HEK293 (cell line): ENCODE measurements around the gene THSD7A.

Source experiments
- CTCF ChIA-PET: fragments of 350-600 bp; formaldehyde crosslinking; extraction: SDS; loops from one replicate; lab custom pipeline; 2021; ENCODE audit warnings: antibody characterized with exemption; lab: Yijun Ruan, JAX
- POLR2A ChIA-PET: fragments of 300-600 bp; formaldehyde crosslinking; extraction: SDS; loops from one replicate; lab custom pipeline; 2020; ENCODE audit warnings: antibody characterized with exemption, inconsistent platforms; lab: Yijun Ruan, JAX
- H3K27ac ChIP-seq: fragments of 200-500 bp; sonication (Bioruptor generic); 2 replicates; pipeline ENCODE4 v1.5.1; 2014; ENCODE audit warnings: low read depth, low read length, control low read depth, inconsistent platforms; ENCODE audit errors: extremely low read depth
- H3K36me3 ChIP-seq, 2 experiments: fragments of 200-500 bp in 1 of 2; sonication (Bioruptor generic) in 1 of 2; 1 replicate in 1 of 2; 2 replicates in 1 of 2; pipeline ENCODE4 v1.5.1; 2014 to 2017; ENCODE audit warnings: inconsistent platforms in 2 of 2, low read length in 2 of 2; ENCODE audit not compliant: control insufficient read depth in 2 of 2, insufficient read depth in 1 of 2
- H3K4me1 ChIP-seq: fragments of 200-500 bp; sonication (Bioruptor generic); 2 replicates; pipeline ENCODE4 v1.5.1; 2014; ENCODE audit warnings: mild to moderate bottlenecking, low read length, inconsistent platforms; ENCODE audit not compliant: control insufficient read depth, insufficient read depth
- H3K4me3 ChIP-seq: 2 replicates; pipeline ENCODE4 v1.5.1; 2011; ENCODE audit warnings: low read depth, mild to moderate bottlenecking, control low read depth, low read length, moderate library complexity
- H3K9me3 ChIP-seq: fragments of 200-500 bp; sonication (Bioruptor generic); 2 replicates; pipeline ENCODE4 v1.5.1; 2014; ENCODE audit warnings: low read depth, low read length, inconsistent platforms; ENCODE audit not compliant: control insufficient read depth, insufficient read depth
- AEBP2 ChIP-seq: fragments of 450-650 bp; formaldehyde crosslinking; IDR thresholded peaks from 2 replicates; pipeline ENCODE4 v1.5.1; 2016; ENCODE audit warnings: missing biosample characterization, missing genetic modification characterization, borderline replicate concordance
- ELK4 ChIP-seq: IDR thresholded peaks from 2 replicates; pipeline ENCODE4 v1.6.1; 2011; ENCODE audit warnings: mild to moderate bottlenecking, low read depth, low read length, borderline replicate concordance
- GLIS1 ChIP-seq: fragments of 450-650 bp; formaldehyde crosslinking; IDR thresholded peaks from 2 replicates; pipeline ENCODE4 v1.5.1; 2016; ENCODE audit warnings: missing biosample characterization, missing genetic modification characterization
- HOXA7 ChIP-seq: sonication (generic); formaldehyde crosslinking; IDR thresholded peaks from 2 replicates; pipeline ENCODE4 v1.8.1; 2022; ENCODE audit warnings: missing genetic modification reagents, borderline replicate concordance
- KLF16 ChIP-seq: fragments of 450-650 bp; formaldehyde crosslinking; IDR thresholded peaks from 2 replicates; pipeline ENCODE4 v1.5.1; 2017; ENCODE audit warnings: missing biosample characterization, missing genetic modification characterization
- TRIM28 ChIP-seq: IDR thresholded peaks from 2 replicates; pipeline ENCODE4 v1.6.1; 2011; ENCODE audit warnings: low read length, control low read depth, borderline replicate concordance
- ZBTB1 ChIP-seq: fragments of 450-650 bp; formaldehyde crosslinking; IDR thresholded peaks from 2 replicates; pipeline ENCODE4 v1.5.1; 2016; ENCODE audit warnings: missing biosample characterization, missing genetic modification characterization
- ZNF146 ChIP-seq: fragments of 450-650 bp; formaldehyde crosslinking; IDR thresholded peaks from 2 replicates; pipeline ENCODE4 v1.5.1; 2016; ENCODE audit warnings: missing biosample characterization, missing genetic modification characterization
- ZNF155 ChIP-seq: fragments of 450-650 bp; formaldehyde crosslinking; IDR thresholded peaks from 2 replicates; pipeline ENCODE4 v1.5.1; 2016; ENCODE audit warnings: missing biosample characterization, missing genetic modification characterization
- ZNF157 ChIP-seq: fragments of 450-650 bp; formaldehyde crosslinking; IDR thresholded peaks from 2 replicates; pipeline ENCODE4 v1.5.1; 2016; ENCODE audit warnings: missing biosample characterization, missing genetic modification characterization
- ZNF16 ChIP-seq: fragments of 450-650 bp; formaldehyde crosslinking; IDR thresholded peaks from 2 replicates; pipeline ENCODE4 v1.5.1; 2016; ENCODE audit warnings: low read depth, missing biosample characterization, missing genetic modification characterization
- ZNF184 ChIP-seq: fragments of 450-650 bp; IDR thresholded peaks from 2 replicates; pipeline ENCODE4 v1.5.1; 2018; ENCODE audit warnings: missing biosample characterization, mild to moderate bottlenecking, missing genetic modification characterization
- ZNF341 ChIP-seq: fragments of 450-650 bp; formaldehyde crosslinking; IDR thresholded peaks from 2 replicates; pipeline ENCODE4; 2016; ENCODE audit warnings: low read depth, missing biosample characterization, missing genetic modification characterization
- ZNF433 ChIP-seq: fragments of 450-650 bp; formaldehyde crosslinking; IDR thresholded peaks from 2 replicates; pipeline ENCODE4 v1.5.1; 2016; ENCODE audit warnings: missing biosample characterization, missing genetic modification characterization, low read depth
- ZNF510 ChIP-seq: fragments of 450-650 bp; formaldehyde crosslinking; IDR thresholded peaks from 2 replicates; pipeline ENCODE4 v1.5.1; 2018; ENCODE audit warnings: mild to moderate bottlenecking, missing genetic modification characterization, missing biosample characterization; ENCODE audit not compliant: insufficient replicate concordance
- ZNF600 ChIP-seq: fragments of 450-650 bp; formaldehyde crosslinking; IDR thresholded peaks from 2 replicates; pipeline ENCODE4 v1.5.1; 2016; ENCODE audit warnings: missing biosample characterization, missing genetic modification characterization
- ZNF624 ChIP-seq: fragments of 450-650 bp; formaldehyde crosslinking; IDR thresholded peaks from 2 replicates; pipeline ENCODE4 v1.5.1; 2017; ENCODE audit warnings: missing biosample characterization, missing genetic modification characterization
- ZNF629 ChIP-seq: fragments of 450-650 bp; formaldehyde crosslinking; IDR thresholded peaks from 2 replicates; pipeline ENCODE4 v1.5.1; 2017; ENCODE audit warnings: missing biosample characterization, missing genetic modification characterization
- ZNF658 ChIP-seq: fragments of 450-650 bp; formaldehyde crosslinking; IDR thresholded peaks from 2 replicates; pipeline ENCODE4; 2016; ENCODE audit warnings: missing biosample characterization, missing genetic modification characterization
- ZNF677 ChIP-seq: fragments of 450-650 bp; IDR thresholded peaks from 2 replicates; pipeline ENCODE4 v1.5.0; 2018; ENCODE audit warnings: missing biosample characterization, mild to moderate bottlenecking, missing genetic modification characterization, moderate library complexity
- ZNF76 ChIP-seq: fragments of 450-650 bp; formaldehyde crosslinking; IDR thresholded peaks from 2 replicates; pipeline ENCODE4; 2016; ENCODE audit warnings: low read depth, missing biosample characterization, missing genetic modification characterization, borderline replicate concordance
- ZXDB ChIP-seq: fragments of 450-650 bp; formaldehyde crosslinking; IDR thresholded peaks from 2 replicates; pipeline ENCODE4 v1.5.1; 2016; ENCODE audit warnings: missing biosample characterization, missing genetic modification characterization
- TF ChIP-seq, protein P1 (sequence below): fragments of 450-650 bp; formaldehyde crosslinking; IDR thresholded peaks from 2 replicates; pipeline ENCODE4 v1.5.1; 2016; ENCODE audit warnings: missing biosample characterization, missing genetic modification characterization, low read depth
- TF ChIP-seq, protein P2 (sequence below): fragments of 450-650 bp; formaldehyde crosslinking; IDR thresholded peaks from 2 replicates; pipeline ENCODE4 v1.5.1; 2017; ENCODE audit warnings: missing biosample characterization, missing genetic modification characterization
- TF ChIP-seq, protein P3 (sequence below): fragments of 450-650 bp; formaldehyde crosslinking; IDR thresholded peaks from 2 replicates; pipeline ENCODE4 v1.5.1; 2017; ENCODE audit warnings: missing biosample characterization, mild to moderate bottlenecking, missing genetic modification characterization, moderate library complexity

The THSD7A gene

GRCh38 chr7:11584406-11585031, 247.5 kb downstream of the THSD7A start:
- ChIA-PET CTCF (interaction anchor here (0.6 kb wide), 1 partner anchor 580 kb away, joined by 4 read pairs; no protein-coding TSS in a partner anchor), POLR2A (no interaction called here)
- Histone ChIP-seq H3K4me1 (no peaks in the 10 kb centered on the region), H3K9me3 (no peaks in the 10 kb centered on the region), H3K36me3 (no peaks in the 10 kb centered on the region), H3K4me3 (no peak overlapping the region), H3K27ac (no peak overlapping the region)
- TF ChIP-seq KLF16 (tag by site-specific recombination): no peak
- no peak for TF ChIP-seq ZNF341 (tag by site-specific recombination)
- no peak for TF ChIP-seq GLIS1 (tag by site-specific recombination)
- no peak for TF ChIP-seq ZNF629 (tag by site-specific recombination)
- TF ChIP-seq ZNF184 (tag by site-specific recombination): no peak
- no peak for TF ChIP-seq ZNF677 (tag by site-specific recombination)
- no peak for TF ChIP-seq ZNF146 (tag by site-specific recombination)
- TF ChIP-seq ZXDB (tag by site-specific recombination): no peak
- no peak for TF ChIP-seq ZNF76
- no peak for TF ChIP-seq ZNF624 (tag by site-specific recombination)
- no peak for TF ChIP-seq ZNF155 (tag by site-specific recombination)
- no peak for TF ChIP-seq ZNF600 (tag by site-specific recombination)

DNA sequence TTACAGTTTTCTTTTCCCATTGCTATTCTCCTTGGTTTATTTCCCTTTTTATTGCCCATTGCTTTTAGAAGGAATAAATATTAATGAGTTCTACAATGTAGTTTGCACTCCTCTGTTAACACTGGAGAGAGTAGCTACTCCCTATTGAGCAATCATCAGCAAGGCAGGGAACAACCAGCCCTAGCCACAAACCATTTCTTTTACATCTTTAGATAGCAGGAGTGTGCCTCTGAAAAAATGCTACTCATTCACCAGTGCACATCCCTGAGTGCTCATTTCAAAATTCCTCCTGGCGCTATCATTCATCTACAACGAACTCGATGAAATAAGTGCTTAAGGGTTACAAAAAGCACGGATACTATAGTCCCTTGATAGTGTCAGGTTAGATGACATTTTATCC, 252.9 kb downstream of the THSD7A start:
- Histone ChIP-seq H3K9me3 (no peaks in the 10 kb centered on the region), H3K4me3 (no peak overlapping the region), H3K27ac (no peak overlapping the region), H3K36me3 (no peaks in the 10 kb centered on the region), H3K4me1 (no peaks in the 10 kb centered on the region)
- CTCF ChIA-PET: interaction anchor here (0.6 kb wide), 1 partner anchor 20 kb away, joined by 3 read pairs; no protein-coding TSS in a partner anchor
- POLR2A ChIA-PET: no interaction called here
- TF ChIP-seq ELK4 (no peak), ZBTB1 (no peak), ZNF16 (no peak), ZNF658 (tag by site-specific recombination) (no peak), ZNF510 (tag by site-specific recombination) (no peak), HOXA7 (CRISPR knock-in tag) (no peak), TRIM28 (no peak), ZNF157 (tag by site-specific recombination) (no peak), AEBP2 (no peak), ZNF433 (no peak)
- TF ChIP-seq, protein P1, sequence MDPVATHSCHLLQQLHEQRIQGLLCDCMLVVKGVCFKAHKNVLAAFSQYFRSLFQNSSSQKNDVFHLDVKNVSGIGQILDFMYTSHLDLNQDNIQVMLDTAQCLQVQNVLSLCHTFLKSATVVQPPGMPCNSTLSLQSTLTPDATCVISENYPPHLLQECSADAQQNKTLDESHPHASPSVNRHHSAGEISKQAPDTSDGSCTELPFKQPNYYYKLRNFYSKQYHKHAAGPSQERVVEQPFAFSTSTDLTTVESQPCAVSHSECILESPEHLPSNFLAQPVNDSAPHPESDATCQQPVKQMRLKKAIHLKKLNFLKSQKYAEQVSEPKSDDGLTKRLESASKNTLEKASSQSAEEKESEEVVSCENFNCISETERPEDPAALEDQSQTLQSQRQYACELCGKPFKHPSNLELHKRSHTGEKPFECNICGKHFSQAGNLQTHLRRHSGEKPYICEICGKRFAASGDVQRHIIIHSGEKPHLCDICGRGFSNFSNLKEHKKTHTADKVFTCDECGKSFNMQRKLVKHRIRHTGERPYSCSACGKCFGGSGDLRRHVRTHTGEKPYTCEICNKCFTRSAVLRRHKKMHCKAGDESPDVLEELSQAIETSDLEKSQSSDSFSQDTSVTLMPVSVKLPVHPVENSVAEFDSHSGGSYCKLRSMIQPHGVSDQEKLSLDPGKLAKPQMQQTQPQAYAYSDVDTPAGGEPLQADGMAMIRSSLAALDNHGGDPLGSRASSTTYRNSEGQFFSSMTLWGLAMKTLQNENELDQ (tag by site-specific recombination): no peak
- TF ChIP-seq, protein P2, sequence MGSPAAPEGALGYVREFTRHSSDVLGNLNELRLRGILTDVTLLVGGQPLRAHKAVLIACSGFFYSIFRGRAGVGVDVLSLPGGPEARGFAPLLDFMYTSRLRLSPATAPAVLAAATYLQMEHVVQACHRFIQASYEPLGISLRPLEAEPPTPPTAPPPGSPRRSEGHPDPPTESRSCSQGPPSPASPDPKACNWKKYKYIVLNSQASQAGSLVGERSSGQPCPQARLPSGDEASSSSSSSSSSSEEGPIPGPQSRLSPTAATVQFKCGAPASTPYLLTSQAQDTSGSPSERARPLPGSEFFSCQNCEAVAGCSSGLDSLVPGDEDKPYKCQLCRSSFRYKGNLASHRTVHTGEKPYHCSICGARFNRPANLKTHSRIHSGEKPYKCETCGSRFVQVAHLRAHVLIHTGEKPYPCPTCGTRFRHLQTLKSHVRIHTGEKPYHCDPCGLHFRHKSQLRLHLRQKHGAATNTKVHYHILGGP: no peak
- TF ChIP-seq, protein P3, sequence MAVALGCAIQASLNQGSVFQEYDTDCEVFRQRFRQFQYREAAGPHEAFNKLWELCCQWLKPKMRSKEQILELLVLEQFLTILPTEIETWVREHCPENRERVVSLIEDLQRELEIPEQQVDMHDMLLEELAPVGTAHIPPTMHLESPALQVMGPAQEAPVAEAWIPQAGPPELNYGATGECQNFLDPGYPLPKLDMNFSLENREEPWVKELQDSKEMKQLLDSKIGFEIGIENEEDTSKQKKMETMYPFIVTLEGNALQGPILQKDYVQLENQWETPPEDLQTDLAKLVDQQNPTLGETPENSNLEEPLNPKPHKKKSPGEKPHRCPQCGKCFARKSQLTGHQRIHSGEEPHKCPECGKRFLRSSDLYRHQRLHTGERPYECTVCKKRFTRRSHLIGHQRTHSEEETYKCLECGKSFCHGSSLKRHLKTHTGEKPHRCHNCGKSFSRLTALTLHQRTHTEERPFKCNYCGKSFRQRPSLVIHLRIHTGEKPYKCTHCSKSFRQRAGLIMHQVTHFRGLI (tag by site-specific recombination): no peak
- TF ChIP-seq, all 188 proteins: peak for 0
